Stimulated activated CD8-positive, alpha-beta memory T cell treated with anti-CD3 and anti-CD28 coated beads, Interleukin-15, amount 100 ng/mL, for 1 hour (primary cell): Measurements from ENCODE around the gene TAF4.

ENCODE experiments used
- DNase-seq: peaks from one replicate; pipeline ENCODE4 v3.0.0-alpha.2; 2020; ENCODE audit warnings: low read depth

The TAF4 gene

DNA sequence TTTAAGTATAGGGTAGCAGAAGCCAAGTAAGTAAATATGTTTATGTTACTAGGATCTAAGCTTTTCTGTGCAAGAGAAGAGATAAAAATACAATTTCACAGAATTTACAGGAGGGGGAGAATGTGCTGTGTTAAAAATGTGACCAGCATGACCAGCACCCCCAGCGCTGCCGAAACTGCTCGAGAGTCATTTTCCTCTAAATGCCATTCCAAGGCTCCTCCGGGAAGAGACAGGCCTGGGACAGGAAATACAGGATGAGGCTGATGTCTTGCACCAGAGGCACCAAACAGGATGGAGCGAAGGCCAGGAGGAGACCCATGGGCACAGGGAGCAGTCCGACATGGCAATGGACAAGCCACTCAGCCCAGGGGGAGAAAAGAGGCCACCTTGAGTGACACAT, 21.1 kb downstream of the TAF4 start:
- DNase-seq = no peak

DNA sequence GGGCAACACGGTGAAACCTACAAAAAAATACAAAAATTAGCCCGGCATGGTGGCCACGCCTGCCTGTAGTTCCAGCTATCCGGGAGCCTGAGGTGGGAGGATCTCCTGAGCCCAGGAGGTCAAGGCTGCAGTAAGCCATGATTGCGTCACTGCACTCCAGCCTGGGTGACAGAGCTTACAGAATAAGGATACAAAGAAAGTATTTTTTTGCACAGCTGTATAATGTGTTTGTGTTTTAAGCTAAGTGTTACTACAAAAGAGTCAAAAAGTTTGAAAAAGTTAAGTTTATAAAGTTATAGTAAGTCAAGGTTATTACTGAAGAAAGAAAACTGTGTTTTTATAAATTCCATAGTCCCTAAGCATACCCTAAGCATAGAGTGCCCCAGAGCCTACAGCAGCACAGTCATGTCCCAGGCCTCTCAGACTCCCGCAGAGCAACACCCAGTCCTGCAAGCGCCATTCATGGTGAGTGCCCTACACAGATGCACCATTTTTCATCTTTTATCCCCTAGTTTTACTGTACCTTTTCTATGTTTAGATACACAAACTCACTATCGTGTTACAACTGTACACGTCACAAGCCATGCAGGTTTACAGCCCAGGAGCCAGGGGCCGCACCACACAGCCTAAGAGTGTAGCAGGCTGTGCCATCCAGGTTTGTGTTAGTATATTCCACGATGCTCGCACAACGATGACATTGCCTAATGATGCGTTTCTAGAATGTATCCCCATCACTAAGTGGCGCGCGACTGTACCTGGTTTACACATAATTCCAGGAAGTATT, 22.4 kb downstream of the TAF4 start:
- no peak for DNase-seq

DNA sequence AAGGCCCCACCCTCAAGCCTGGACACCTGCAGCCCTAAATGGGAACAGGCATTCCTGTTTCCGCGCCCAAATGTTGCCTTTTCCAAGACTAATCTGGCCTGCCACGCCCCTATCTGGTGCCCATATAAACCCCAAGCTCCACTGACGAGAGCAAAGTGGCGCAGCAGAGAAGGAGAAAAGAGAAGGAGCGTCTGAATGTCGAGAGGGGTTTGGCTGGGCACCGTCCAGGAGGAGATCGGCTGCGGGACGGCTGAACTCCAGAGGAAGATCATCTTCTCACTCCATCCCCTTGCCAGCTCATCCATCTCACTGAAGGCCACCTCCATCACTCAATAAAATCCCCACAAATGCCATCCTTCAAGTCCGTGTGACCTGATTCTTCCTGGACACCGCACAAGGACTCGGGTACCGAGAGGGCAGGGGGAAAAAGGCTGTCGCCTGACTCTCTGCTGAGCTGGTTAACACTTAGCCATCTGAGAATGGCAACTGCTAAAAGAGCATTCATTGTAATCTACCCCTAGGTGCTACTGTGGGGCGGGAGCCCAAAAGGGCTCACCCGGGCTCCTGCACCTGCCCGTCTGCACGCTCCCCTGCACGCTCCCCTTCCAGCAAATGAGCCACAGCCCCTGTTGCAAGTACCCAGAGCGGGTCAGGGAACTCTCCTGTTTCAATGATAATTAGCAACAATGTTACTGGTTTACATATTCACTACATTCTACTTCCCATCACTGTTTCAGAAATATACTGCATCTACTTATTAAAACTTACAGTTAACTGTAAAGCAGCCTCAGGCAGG, 23.5 kb downstream of the TAF4 start:
- DNase-seq = no peak

- no peak for DNase-seq
Measured at GRCh38 chr20:62040933-62041332, 24.7 kb downstream of the TAF4 start.

DNA sequence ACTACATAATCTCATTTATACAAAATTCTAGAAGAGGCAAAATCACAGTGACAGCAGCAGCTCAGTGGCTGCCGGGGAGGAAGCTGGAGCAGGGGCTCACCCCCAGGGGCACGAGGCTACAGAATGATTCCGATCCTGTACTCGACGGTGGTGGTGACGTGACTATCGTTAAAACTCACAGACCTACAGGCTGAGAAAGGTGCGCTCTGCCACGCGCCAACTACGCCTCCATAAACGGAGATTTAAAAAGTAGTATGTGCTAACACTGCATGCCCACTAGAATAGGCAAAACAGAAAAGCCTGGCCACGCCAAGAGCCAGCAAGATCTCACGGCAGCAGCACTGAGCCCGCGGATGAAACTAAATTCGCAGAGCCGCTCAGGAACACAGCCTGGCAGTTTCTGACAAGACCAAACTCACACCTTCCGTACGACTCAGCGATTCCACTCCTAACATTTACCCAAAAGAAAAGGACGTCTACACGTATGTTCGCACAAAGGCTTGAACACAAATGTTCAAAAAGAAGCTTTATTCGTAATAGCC, 25.2 kb downstream of the TAF4 start:
- no peak for DNase-seq

- DNase-seq = no peak
Measured at GRCh38 chr20:62039738-62040137, 25.9 kb downstream of the TAF4 start.

DNA sequence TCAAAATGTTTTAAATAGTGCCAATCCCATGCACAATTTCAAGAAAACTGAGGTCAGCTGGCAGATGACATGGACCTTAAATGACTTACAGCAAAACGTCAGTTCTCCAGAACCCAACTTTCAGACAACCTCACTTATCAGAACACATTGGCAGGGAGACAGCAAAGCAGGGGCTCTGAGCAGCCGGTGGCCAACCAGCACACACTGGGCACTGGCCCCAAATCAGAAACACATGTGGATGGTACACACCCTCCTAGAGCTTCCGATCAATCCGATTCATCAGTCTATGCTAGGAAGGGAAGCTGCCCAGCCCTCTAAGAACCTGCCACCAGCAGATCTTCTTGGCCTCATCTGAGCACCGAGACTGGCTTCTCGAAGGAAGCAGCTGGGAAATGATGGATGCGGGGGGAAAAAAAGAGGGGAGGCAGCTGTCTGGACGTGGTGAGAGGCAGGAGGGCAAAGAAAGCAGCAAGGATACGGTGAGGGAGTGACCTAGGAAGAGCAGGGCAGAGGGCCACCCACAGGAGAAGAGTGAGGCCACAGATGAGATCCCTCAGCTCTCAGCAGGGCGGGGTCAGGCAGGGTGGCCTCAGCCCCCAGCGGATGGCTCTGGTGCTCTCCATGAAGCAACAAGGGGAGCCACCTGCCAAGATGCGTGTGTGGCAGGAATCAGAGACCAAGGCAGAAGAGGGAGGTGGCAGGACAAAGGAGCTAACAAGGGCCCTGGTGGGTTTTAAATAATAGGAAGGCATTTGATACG, 32.9 kb downstream of the TAF4 start:
- DNase-seq = no peak

DNA sequence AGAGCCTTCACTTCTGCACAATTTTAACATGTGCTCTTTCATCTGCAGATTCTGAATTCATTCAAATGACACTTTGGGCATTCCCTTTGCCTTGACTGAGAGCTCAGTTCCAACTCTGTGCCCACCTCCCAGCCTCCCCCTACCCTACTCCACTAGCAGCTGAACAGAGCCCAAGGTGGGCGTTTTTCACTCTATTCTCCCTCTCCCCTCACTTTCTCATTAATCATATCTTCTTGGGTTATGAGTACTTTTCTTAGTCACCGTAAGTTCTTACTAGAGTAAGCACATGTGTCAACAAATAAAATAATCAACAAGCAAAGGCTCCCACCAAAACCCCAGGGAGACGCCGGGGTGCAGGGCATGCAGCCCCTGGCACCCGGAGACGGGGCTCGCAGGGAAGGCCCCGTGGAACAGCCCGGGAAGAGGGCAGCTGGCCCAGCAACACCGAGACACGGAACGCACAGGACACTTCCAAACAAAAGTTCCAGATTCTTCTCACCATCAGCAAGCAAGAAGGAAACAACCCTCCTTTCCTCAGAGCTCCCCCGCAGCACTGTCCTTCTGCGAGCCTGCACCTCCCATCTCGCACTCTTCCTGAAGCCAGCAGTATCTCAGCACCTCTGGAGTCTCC, 34.1 kb downstream of the TAF4 start:
- DNase-seq = no peak

- DNase-seq = no peak
Measured at GRCh38 chr20:62030834-62031434, 34.7 kb downstream of the TAF4 start.

DNA sequence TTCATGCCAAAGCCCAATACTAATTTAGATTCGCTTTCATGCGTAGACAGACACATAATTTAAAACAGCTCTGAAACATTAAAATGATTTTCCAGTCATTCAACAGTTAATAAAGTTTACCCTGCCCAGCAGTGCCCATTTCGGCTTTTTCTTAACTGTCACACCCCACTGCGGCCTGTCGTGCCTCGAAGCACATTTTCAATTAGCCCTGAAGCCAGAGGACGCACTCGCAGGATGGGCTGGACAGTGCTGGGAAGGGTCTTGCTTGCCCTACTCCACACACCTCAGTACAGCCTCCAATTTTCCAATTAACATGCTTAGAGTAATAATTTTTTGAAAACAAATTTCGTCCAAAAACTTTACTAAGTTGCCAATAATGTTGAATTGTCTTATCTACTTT, 35.3 kb downstream of the TAF4 start:
- no peak for DNase-seq

DNA sequence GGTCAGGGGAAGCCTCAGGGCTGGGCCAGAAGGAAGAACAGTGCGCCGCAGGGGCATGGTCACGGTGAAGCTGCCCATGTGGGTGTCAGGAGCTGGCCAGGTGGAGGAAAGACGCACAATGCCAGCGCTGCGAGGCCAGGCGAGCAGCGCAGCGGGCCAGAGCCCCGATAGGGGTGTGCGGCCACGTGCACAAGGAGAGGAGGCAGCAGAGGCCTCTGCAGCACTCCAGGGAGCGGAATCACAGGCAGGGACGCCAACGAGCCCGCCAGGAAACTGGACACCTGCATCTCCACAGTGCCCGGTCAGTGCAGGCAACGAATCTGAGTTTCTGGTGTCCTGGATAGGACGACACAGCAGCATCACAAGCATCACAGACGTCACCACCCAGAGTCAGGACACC, 35.7 kb downstream of the TAF4 start:
- no peak for DNase-seq

GRCh38 chr20:62029296-62029695, 36.4 kb downstream of the TAF4 start:
- no peak for DNase-seq

DNA sequence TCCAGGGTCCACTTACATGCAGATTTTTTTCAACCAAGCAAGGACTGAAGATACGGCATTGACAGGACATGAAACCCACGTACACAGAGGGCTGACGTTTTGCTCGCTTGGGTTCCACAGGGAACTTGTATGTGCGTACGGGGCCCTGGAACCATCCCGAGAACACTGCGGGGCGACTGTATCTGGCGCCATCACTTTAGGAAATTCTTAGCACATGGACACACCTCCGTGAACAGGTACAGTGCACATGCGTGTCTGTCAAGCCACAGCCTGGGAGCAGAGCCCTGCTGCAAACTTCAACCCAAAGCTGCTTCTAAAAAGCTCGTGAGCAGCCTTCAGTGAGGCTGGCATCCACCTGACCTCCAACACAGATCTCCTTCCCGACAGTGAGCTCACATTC, 37.3 kb downstream of the TAF4 start:
- DNase-seq = no peak

GRCh38 chr20:62027698-62028321, 37.9 kb downstream of the TAF4 start:
- no peak for DNase-seq

- no peak for DNase-seq
Measured at GRCh38 chr20:62027116-62027515, 38.6 kb downstream of the TAF4 start.

DNA sequence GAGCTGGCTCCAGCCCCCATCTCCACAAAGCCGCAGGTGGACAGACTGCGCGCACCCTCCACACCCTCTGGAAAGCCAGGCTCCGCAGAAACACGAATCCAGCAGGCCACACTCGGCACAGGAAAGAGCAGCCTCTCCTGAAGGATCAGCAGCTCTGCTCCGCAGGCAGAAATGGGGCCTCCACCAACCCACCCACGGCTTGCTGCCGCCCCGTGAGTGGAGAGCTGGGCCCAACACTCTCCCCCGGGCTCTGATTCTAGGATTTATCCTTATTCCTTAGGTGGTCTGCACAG, 39.2 kb downstream of the TAF4 start:
- no peak for DNase-seq

DNA sequence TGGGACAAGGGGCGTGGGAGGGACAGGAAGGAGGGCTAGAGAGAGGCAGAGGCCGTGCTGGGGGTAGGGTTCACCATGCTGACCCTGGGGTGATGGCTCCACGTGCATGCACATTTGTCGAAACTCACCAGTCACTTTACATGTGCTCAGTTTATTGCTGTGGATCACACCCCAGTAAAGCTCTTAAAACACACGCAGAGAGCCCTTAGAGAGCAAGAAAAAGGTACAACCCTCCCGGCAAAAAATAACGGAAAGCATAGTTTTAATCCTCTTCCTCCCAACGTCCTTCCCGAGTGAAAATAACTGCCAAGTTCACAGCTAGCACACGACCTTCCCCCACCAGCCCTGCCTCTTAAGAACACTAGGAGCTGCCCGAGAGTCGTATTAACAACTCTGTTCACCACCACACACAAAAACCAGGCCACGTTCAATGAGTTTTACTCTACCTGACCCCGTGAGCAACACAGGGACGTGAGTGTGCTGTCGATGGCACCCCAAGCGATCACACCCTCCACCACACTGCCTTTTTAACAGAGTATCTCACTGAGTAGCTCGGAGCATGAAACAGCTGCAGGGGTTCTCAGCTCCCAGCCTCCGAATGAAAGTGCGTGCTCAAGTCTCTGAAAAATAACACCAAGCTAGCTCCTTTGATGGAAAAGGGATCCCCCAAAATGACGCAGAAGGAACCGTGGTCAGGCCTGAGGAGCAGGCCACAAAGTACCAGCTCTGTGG, 39.7 kb downstream of the TAF4 start:
- no peak for DNase-seq

GRCh38 chr20:62025394-62025793, 40.3 kb downstream of the TAF4 start:
- no peak for DNase-seq

DNA sequence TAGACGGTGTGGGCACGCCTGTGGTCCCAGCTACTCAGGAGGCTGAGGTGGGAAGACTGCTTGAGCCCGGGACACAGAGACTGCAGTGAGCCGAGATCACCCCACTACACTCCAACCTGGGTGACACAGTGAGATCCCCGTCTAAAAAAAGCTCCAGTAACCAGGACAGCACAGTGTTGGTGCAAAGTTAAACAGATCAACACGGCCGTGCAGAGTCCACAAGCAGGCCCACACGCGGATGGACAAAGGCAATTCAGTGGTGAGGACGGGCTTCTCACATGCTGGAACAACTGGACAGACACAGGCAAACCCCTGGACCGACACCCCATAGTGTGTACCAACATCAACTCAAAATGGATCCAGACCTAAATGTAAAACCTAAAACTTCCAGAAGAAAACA, 41.7 kb downstream of the TAF4 start:
- no peak for DNase-seq

- DNase-seq = no peak
Measured at GRCh38 chr20:62022575-62023139, 43.0 kb downstream of the TAF4 start.
